Gastrocnemius medialis (tissue), 4 donors: ENCODE results near the gene EYS. TPM values are rescaled to one million over a fixed set of nuclear protein-coding genes. Genes with fewer than 3 reads are reported as not detected.

Source experiments
- ATAC-seq, 2 donors: fragments of 150-250 bp; one replicate each; pipeline ENCODE4 v1.9.1; 2016
- DNase-seq, 2 donors: peaks; one replicate each; pipeline ENCODE4 v3.0.0-alpha.2; 2019
- H3K27ac ChIP-seq, 4 donors: fragments of 200-600 bp; sonication (generic); 1 replicate in 1 of 4; 2 replicates in 3 of 4; pipeline ENCODE4 v1.5.1; 2016 to 2018; ENCODE audit warnings: mild to moderate bottlenecking in 2 of 4, moderate library complexity in 1 of 4
- H3K27me3 ChIP-seq, 3 donors: fragments of 200-600 bp; sonication (generic) in 2 of 3; 1 replicate in 1 of 3; 2 replicates in 2 of 3; pipeline versions ENCODE4 v1.5.1 to v1.6.0; 2016 to 2019; ENCODE audit warnings: mild to moderate bottlenecking in 1 of 3, moderate library complexity in 1 of 3
- H3K36me3 ChIP-seq, 2 donors: fragments of 200-600 bp; sonication (generic) in 1 of 2; one replicate each; pipeline ENCODE4 v1.5.1; 2017 to 2018
- H3K4me1 ChIP-seq, 2 donors: fragments of 200-600 bp; sonication (generic) in 1 of 2; one replicate each; pipeline ENCODE4 v1.5.1; 2016 to 2017; ENCODE audit warnings: mild to moderate bottlenecking in 2 of 2
- H3K4me3 ChIP-seq, 4 donors: fragments of 200-600 bp; sonication (generic) in 3 of 4; 1 replicate in 1 of 4; 2 replicates in 3 of 4; pipeline ENCODE4 v1.5.1; 2016 to 2019; ENCODE audit warnings: mild to moderate bottlenecking in 2 of 4
- H3K9me3 ChIP-seq, 3 donors: fragments of 200-600 bp; sonication (generic) in 2 of 3; 1 replicate in 1 of 3; 2 replicates in 2 of 3; pipeline ENCODE4 v1.5.1; 2016 to 2019
- CTCF ChIP-seq, 5 experiments: fragments of 450-650 bp in 3 of 5; fragments of 200-600 bp in 2 of 5; sonication (generic) in 2 of 5; IDR thresholded peaks in 4 of 5; conservative IDR thresholded peaks in 1 of 5; 1 replicate in 4 of 5; 2 replicates in 1 of 5; pipeline ENCODE4 v1.5.1; 2016 to 2019; ENCODE audit warnings: antibody characterized with exemption in 5 of 5, mild to moderate bottlenecking in 3 of 5, moderate library complexity in 3 of 5
- POLR2A ChIP-seq, 2 donors: fragments of 450-650 bp; IDR thresholded peaks; one replicate each; pipeline ENCODE4 v1.6.1; 2017; ENCODE audit warnings: antibody characterized with exemption in 2 of 2, mild to moderate bottlenecking in 2 of 2, moderate library complexity in 2 of 2
- in situ Hi-C, 4 donors: fragments of 200-750 bp; cut with MboI; loops; one replicate each; pipeline versions ENCODE4 v1.15.0 to v1.8.0; 2017; ENCODE audit warnings: low sequenced_read_pairs in 4 of 4
- intact Hi-C: fragments of 100-400 bp; cut with DNase I; formaldehyde crosslinking; loops from one replicate; pipeline ENCODE4 v1.15.1; 2023; ENCODE audit warnings: low total_unique reads
- total RNA-seq, 4 donors: library from RNA; depleted of rRNA; stranded (reverse); fragments of >200 nt; gene quantifications; one replicate each; pipeline versions ENCODE4 v1.1.0 to v1.2.3, GENCODE V29; 2016

Gene EYS
- total RNA-seq, 4 donors from 2014 or later: 0.20 TPM; not detected in 3

GRCh38 chr6:63872233-63872632 lies 1834.8 kb downstream of the EYS start:
- Histone ChIP-seq H3K36me3 (no peaks in the 10 kb centered on the region), H3K4me1 (no peaks in the 10 kb centered on the region), H3K27ac (no peak overlapping the region), H3K4me3 (no peak overlapping the region), H3K27me3 (no peaks in the 10 kb centered on the region), H3K9me3 (no peaks in the 10 kb centered on the region)
- TF ChIP-seq CTCF (IDR thresholded peaks at IDR 0.05 in 4 of 5, conservative IDR thresholded peaks at IDR 0.05 in 1 of 5) (no peak), POLR2A (IDR thresholded peaks at IDR 0.05) (no peak)
- intact Hi-C loops (no loop called here), in situ Hi-C loops (no loop called here)
- ATAC-seq (no peak), DNase-seq (no peak)

GRCh38 chr6:63868351-63868750 lies 1838.7 kb downstream of the EYS start:
- ATAC-seq: no peak
- Histone ChIP-seq H3K4me1 (no peaks in the 10 kb centered on the region), H3K36me3 (no peaks in the 10 kb centered on the region), H3K9me3 (no peaks in the 10 kb centered on the region), H3K4me3 (no peak overlapping the region), H3K27me3 (no peaks in the 10 kb centered on the region), H3K27ac (no peak overlapping the region)
- intact Hi-C loops: no loop called here
- TF ChIP-seq CTCF (IDR thresholded peaks at IDR 0.05 in 4 of 5, conservative IDR thresholded peaks at IDR 0.05 in 1 of 5): no peak
- no peak for TF ChIP-seq POLR2A (IDR thresholded peaks at IDR 0.05)
- in situ Hi-C loops: no loop called here
- no peak for DNase-seq

GRCh38 chr6:63864671-63865318 lies 1842.2 kb downstream of the EYS start:
- intact Hi-C loops: no loop called here
- no peaks in the 10 kb centered on the region for H3K36me3 ChIP-seq
- DNase-seq: no peak
- no peak for ATAC-seq
- no peaks in the 10 kb centered on the region for H3K27me3 ChIP-seq
- no peaks in the 10 kb centered on the region for H3K4me1 ChIP-seq
- in situ Hi-C loops: no loop called here
- no peak overlapping the region for H3K27ac ChIP-seq
- no peaks in the 10 kb centered on the region for H3K9me3 ChIP-seq
- H3K4me3 ChIP-seq: no peak overlapping the region
- no peak for TF ChIP-seq POLR2A (IDR thresholded peaks at IDR 0.05)
- TF ChIP-seq CTCF (IDR thresholded peaks at IDR 0.05 in 4 of 5, conservative IDR thresholded peaks at IDR 0.05 in 1 of 5): no peak

GRCh38 chr6:63864061-63864460 lies 1843.0 kb downstream of the EYS start:
- Histone ChIP-seq H3K27me3 (no peaks in the 10 kb centered on the region), H3K4me1 (no peaks in the 10 kb centered on the region), H3K9me3 (no peaks in the 10 kb centered on the region), H3K36me3 (no peaks in the 10 kb centered on the region), H3K4me3 (no peak overlapping the region), H3K27ac (no peak overlapping the region)
- in situ Hi-C loops: no loop called here
- TF ChIP-seq CTCF (IDR thresholded peaks at IDR 0.05 in 4 of 5, conservative IDR thresholded peaks at IDR 0.05 in 1 of 5): no peak
- TF ChIP-seq POLR2A (IDR thresholded peaks at IDR 0.05): no peak
- no peak for DNase-seq
- intact Hi-C loops: no loop called here
- ATAC-seq: no peak
